PC-3 (cell line): ENCODE measurements around the gene BRINP2.

Source experiments
- EZH2 ChIP-seq: fragments of 300-600 bp; sonication (generic); IDR thresholded peaks from one replicate; pipeline ENCODE4 v1.6.1; 2017; ENCODE audit warnings: antibody characterized with exemption, mild to moderate bottlenecking, low read length; ENCODE audit not compliant: unreplicated experiment
- EZH2phosphoT487 ChIP-seq: fragments of 300-600 bp; sonication (generic); IDR thresholded peaks from 2 replicates; pipeline ENCODE4 v1.6.1; 2018; ENCODE audit warnings: mild to moderate bottlenecking, antibody characterized with exemption, low read length, borderline replicate concordance
- TF ChIP-seq, protein P1 (sequence below): fragments of 300-600 bp; sonication (generic); conservative IDR thresholded peaks from 2 replicates; pipeline ENCODE4 v1.5.1; 2017; ENCODE audit warnings: antibody characterized with exemption, low read depth, mild to moderate bottlenecking, low read length

DNA sequence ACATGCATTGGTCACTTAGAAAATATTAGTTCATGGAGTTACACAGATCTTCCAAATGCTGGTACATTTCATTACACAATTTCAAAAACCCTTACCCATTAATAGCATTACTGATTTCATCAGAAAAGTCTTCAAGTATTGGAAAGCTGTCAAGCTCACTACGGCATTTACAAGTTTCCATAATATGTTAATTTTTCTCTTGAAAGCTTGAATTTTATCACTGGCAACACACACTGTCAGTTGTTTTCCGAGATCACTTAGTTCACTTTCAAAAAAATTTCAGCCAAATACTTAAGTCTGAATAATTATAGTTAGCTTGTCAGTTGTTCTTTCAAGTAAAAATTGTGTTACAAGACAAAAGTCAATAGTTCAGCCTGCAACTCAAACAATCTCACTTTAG is 24.3 kb upstream of the BRINP2 start:
- TF ChIP-seq, protein P1, sequence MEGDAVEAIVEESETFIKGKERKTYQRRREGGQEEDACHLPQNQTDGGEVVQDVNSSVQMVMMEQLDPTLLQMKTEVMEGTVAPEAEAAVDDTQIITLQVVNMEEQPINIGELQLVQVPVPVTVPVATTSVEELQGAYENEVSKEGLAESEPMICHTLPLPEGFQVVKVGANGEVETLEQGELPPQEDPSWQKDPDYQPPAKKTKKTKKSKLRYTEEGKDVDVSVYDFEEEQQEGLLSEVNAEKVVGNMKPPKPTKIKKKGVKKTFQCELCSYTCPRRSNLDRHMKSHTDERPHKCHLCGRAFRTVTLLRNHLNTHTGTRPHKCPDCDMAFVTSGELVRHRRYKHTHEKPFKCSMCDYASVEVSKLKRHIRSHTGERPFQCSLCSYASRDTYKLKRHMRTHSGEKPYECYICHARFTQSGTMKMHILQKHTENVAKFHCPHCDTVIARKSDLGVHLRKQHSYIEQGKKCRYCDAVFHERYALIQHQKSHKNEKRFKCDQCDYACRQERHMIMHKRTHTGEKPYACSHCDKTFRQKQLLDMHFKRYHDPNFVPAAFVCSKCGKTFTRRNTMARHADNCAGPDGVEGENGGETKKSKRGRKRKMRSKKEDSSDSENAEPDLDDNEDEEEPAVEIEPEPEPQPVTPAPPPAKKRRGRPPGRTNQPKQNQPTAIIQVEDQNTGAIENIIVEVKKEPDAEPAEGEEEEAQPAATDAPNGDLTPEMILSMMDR = no peak
- TF ChIP-seq EZH2 (no peak), EZH2phosphoT487 (no peak)
